Liver (tissue), 9 donors: ENCODE data around the gene GMEB2. TPM values are rescaled to one million over a fixed set of nuclear protein-coding genes. Genes with fewer than 3 reads are reported as not detected.

Source experiments
- DNase-seq: peaks from one replicate; pipeline ENCODE4 v3.0.0-alpha.2; 2017; ENCODE audit warnings: low spot score
- H3K27ac ChIP-seq, 2 donors: one replicate each; pipeline ENCODE4 v1.7.0; 2013; ENCODE audit warnings: inconsistent platforms in 2 of 2, low read length in 2 of 2, control low read depth in 1 of 2, low read depth in 1 of 2, mild to moderate bottlenecking in 1 of 2
- H3K27me3 ChIP-seq, 4 donors: one replicate each; pipeline versions ENCODE4 v1.6.1 to v1.7.0; 2013; ENCODE audit warnings: low read length in 3 of 4, inconsistent platforms in 1 of 4, mild to moderate bottlenecking in 1 of 4, moderate library complexity in 1 of 4; ENCODE audit not compliant: control insufficient read depth in 4 of 4, insufficient read depth in 4 of 4
- H3K36me3 ChIP-seq, 4 donors: one replicate each; pipeline versions ENCODE4 v1.6.1 to v1.7.0; 2013; ENCODE audit warnings: low read length in 3 of 4, mild to moderate bottlenecking in 3 of 4, low read depth in 1 of 4, moderate library complexity in 1 of 4; ENCODE audit not compliant: control insufficient read depth in 4 of 4, insufficient read depth in 3 of 4
- H3K4me1 ChIP-seq, 4 donors: one replicate each; pipeline versions ENCODE4 v1.6.1 to v1.7.0; 2013; ENCODE audit warnings: low read length in 3 of 4, mild to moderate bottlenecking in 3 of 4, moderate library complexity in 1 of 4; ENCODE audit not compliant: control insufficient read depth in 4 of 4, insufficient read depth in 4 of 4
- H3K4me3 ChIP-seq, 3 donors: one replicate each; pipeline versions ENCODE4 v1.6.1 to v1.7.0; 2013; ENCODE audit warnings: low read length in 3 of 3, control low read depth in 1 of 3, low read depth in 1 of 3, mild to moderate bottlenecking in 1 of 3
- H3K9ac ChIP-seq, 2 donors: one replicate each; pipeline ENCODE4 v1.7.0; 2013; ENCODE audit warnings: low read length in 2 of 2, mild to moderate bottlenecking in 2 of 2, moderate library complexity in 2 of 2, control low read depth in 1 of 2, low read depth in 1 of 2
- H3K9me3 ChIP-seq, 4 donors: one replicate each; pipeline versions ENCODE4 v1.6.1 to v1.7.0; 2013; ENCODE audit warnings: low read length in 3 of 4; ENCODE audit not compliant: control insufficient read depth in 4 of 4
- EGR1 ChIP-seq, 2 donors: IDR thresholded peaks; 2 replicates each; pipeline ENCODE4 v1.6.1; 2016 to 2018; ENCODE audit warnings: antibody characterized with exemption in 2 of 2, low read depth in 2 of 2
- FOXA1 ChIP-seq: IDR thresholded peaks from 2 replicates; pipeline ENCODE4 v1.6.1; 2016; ENCODE audit warnings: antibody characterized with exemption
- FOXA2 ChIP-seq: IDR thresholded peaks from 2 replicates; pipeline ENCODE4 v1.6.1; 2016; ENCODE audit warnings: antibody characterized with exemption
- GABPA ChIP-seq, 2 donors: IDR thresholded peaks in 1 of 2; conservative IDR thresholded peaks in 1 of 2; 2 replicates each; pipeline ENCODE4 v1.6.1; 2016; ENCODE audit warnings: antibody characterized with exemption in 2 of 2, mild to moderate bottlenecking in 1 of 2, moderate library complexity in 1 of 2
- HNF4A ChIP-seq, 2 donors: conservative IDR thresholded peaks; 2 replicates each; pipeline ENCODE4 v1.6.1; 2016; ENCODE audit warnings: antibody characterized with exemption in 2 of 2, mild to moderate bottlenecking in 2 of 2
- HNF4G ChIP-seq: IDR thresholded peaks from 2 replicates; pipeline ENCODE4 v1.6.1; 2016; ENCODE audit warnings: antibody characterized with exemption
- JUND ChIP-seq, 2 donors: IDR thresholded peaks; 2 replicates each; pipeline ENCODE4 v1.6.1; 2016; ENCODE audit warnings: antibody characterized with exemption in 2 of 2
- NR2F2 ChIP-seq: IDR thresholded peaks from 2 replicates; pipeline ENCODE4 v1.6.1; 2016; ENCODE audit warnings: antibody characterized with exemption
- RXRA ChIP-seq, 2 donors: IDR thresholded peaks; 2 replicates each; pipeline ENCODE4 v1.6.1; 2017 to 2018; ENCODE audit warnings: antibody characterized with exemption in 2 of 2, mild to moderate bottlenecking in 1 of 2
- TAF1 ChIP-seq: conservative IDR thresholded peaks from 2 replicates; pipeline ENCODE4 v1.6.1; 2016; ENCODE audit warnings: antibody characterized with exemption, mild to moderate bottlenecking
- YY1 ChIP-seq: IDR thresholded peaks from 2 replicates; pipeline ENCODE4 v1.6.1; 2016; ENCODE audit warnings: antibody characterized with exemption, mild to moderate bottlenecking
- WGBS: extraction: QIAGEN DNeasy Blood & Tissue Kit; methylation state at CpG from one replicate; pipeline ENCODE4 v1.1.7; 2013; 5-methylcytosine and 5-hydroxymethylcytosine counted together
- polyA plus RNA-seq, 2 donors: library from polyadenylated mRNA; stranded (reverse) in 1 of 2; unstranded in 1 of 2; fragments of 200-250 nt in 1 of 2; fragments of >200 nt in 1 of 2; fragmentation: Nextera tagmentation in 1 of 2; extraction: Ambion mirVana in 1 of 2; gene quantifications; one replicate each; pipeline versions ENCODE4 v1.2.1 to v1.2.3, GENCODE V29; 2013 to 2015
- total RNA-seq, 2 donors: library from RNA; depleted of rRNA; stranded (reverse); fragments of >200 nt; gene quantifications; one replicate each; pipeline ENCODE4 v1.2.3, GENCODE V29; 2014
- TF ChIP-seq, protein P1 (sequence below): IDR thresholded peaks from 2 replicates; pipeline ENCODE4 v1.6.1; 2016; ENCODE audit warnings: antibody characterized with exemption
- TF ChIP-seq, protein P2 (sequence below): IDR thresholded peaks from 2 replicates; pipeline ENCODE4 v1.6.1; 2016; ENCODE audit warnings: antibody characterized with exemption, mild to moderate bottlenecking
- TF ChIP-seq, protein P3 (sequence below): fragments of 150-350 bp; IDR thresholded peaks from 2 replicates; pipeline ENCODE4 v1.5.1; 2017; ENCODE audit warnings: improper control_type of control experiment, low read depth, low read length; ENCODE audit not compliant: missing input control
- TF ChIP-seq, protein P4 (sequence below): IDR thresholded peaks from 2 replicates; pipeline ENCODE4 v1.6.1; 2016; ENCODE audit warnings: antibody characterized with exemption
- TF ChIP-seq, protein P5 (sequence below): IDR thresholded peaks from 2 replicates; pipeline ENCODE4 v1.6.1; 2016; ENCODE audit warnings: antibody characterized with exemption
- donor health status: healthy.
- donor health status: healthy.
- donor health status: healthy.
- donor health status: healthy.
- donor health status: healthy.

Gene GMEB2
- total and polyA plus RNA-seq, 4 donors: 1.3 to 8.6 (median 5.3) TPM

DNA sequence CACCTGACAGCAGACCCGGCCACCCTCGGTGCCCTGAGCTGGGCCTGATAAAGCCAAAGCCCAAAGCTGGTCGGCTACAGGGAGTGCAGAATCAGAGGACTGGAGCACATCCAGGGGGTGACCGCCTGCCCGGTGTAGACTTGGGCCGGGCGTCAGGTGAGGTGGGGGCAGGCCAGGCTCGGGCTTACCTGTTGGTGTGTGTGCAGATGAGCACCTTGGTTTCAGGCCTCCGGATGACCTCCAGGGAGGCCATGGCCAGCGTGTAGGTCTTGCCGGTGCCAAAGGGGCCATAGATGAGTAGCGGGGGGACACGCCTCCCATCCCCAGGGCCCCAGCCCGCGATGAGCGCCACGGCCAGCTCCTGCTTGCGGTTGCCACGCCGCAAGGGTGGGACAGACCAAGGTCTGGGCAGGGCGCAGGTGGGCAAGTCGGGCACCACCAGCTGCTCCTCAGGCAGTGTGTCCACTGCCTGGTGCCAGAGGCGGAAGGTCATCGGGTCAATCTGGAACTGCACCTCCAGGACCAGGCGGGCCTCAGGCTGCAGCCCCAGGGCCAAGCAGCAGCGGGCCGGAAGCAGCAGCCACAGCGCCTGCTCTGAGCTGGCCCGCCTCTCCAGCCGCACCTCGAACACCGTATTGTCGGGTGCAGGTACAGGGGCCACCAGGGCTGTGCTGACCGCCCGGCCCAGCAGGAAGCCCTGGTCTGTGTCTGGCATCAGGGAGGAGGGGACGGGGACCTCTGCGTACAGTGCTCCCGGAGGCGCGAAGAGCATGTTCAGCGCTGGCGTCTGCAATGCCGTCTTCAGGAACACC, 58.5 kb downstream of the GMEB2 start (continued):
- TF ChIP-seq, protein P1, sequence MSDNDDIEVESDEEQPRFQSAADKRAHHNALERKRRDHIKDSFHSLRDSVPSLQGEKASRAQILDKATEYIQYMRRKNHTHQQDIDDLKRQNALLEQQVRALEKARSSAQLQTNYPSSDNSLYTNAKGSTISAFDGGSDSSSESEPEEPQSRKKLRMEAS: no peak
- TF ChIP-seq RXRA (IDR thresholded peaks at IDR 0.05) (no peak), HNF4A (conservative IDR thresholded peaks at IDR 0.05) (no peak), TAF1 (no peak), HNF4G (no peak)

DNA sequence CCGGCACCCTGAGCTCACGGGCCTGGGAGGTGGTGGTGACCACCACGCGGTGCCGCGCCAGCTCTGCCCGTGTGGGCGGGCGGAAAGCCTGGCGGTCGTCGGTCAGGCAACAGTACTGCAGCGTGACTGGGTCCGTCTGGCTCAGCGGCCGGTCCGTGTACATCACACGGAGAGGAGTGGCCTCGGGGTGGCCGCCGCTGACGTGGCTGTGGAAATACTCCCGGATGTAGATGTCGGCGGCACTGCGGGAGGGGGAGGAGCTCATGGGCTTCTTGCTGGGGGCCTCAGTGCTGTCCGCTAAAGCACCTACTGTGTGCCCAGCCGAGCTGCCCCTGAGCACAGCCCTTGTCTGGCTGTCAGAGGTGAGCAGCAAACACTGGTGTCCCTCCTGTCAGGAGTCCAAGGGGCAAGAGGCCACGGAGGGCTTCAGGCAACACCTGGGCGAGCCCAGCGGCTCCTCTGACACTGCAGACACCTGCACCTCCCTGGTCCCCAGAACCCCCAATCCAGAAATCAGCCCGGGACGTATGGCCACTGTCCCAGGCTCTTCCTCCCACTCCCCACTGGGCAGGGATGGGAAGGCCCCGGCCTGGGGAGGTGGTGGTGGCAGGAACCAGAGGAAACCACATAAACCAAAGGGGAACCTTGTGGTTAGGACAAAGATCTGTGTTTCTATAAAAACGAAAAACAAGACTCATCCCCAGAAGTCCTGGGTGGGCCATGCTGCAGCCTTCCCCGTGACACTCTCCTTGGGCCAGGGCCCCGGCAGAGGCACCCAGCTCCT, 59.3 kb downstream of the GMEB2 start:
- Histone ChIP-seq H3K9me3 (no peaks in the 10 kb centered on the region), H3K27ac (no peak overlapping the region), H3K9ac (no peak overlapping the region), H3K27me3 (no peaks in the 10 kb centered on the region), H3K4me3 (no peak overlapping the region), H3K4me1 (peaks cover 0 to 10% (median 3%) of the 10 kb centered on the region in 4 donors), H3K36me3 (peaks cover 0 to 37% (median 23%) of the 10 kb centered on the region in 4 donors)
- TF ChIP-seq, protein P1: no peak
- TF ChIP-seq, protein P2, sequence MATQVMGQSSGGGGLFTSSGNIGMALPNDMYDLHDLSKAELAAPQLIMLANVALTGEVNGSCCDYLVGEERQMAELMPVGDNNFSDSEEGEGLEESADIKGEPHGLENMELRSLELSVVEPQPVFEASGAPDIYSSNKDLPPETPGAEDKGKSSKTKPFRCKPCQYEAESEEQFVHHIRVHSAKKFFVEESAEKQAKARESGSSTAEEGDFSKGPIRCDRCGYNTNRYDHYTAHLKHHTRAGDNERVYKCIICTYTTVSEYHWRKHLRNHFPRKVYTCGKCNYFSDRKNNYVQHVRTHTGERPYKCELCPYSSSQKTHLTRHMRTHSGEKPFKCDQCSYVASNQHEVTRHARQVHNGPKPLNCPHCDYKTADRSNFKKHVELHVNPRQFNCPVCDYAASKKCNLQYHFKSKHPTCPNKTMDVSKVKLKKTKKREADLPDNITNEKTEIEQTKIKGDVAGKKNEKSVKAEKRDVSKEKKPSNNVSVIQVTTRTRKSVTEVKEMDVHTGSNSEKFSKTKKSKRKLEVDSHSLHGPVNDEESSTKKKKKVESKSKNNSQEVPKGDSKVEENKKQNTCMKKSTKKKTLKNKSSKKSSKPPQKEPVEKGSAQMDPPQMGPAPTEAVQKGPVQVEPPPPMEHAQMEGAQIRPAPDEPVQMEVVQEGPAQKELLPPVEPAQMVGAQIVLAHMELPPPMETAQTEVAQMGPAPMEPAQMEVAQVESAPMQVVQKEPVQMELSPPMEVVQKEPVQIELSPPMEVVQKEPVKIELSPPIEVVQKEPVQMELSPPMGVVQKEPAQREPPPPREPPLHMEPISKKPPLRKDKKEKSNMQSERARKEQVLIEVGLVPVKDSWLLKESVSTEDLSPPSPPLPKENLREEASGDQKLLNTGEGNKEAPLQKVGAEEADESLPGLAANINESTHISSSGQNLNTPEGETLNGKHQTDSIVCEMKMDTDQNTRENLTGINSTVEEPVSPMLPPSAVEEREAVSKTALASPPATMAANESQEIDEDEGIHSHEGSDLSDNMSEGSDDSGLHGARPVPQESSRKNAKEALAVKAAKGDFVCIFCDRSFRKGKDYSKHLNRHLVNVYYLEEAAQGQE: no peak
- TF ChIP-seq HNF4A (conservative IDR thresholded peaks at IDR 0.05) (no peak), RXRA (IDR thresholded peaks at IDR 0.05) (no peak)
- TF ChIP-seq, protein P3, sequence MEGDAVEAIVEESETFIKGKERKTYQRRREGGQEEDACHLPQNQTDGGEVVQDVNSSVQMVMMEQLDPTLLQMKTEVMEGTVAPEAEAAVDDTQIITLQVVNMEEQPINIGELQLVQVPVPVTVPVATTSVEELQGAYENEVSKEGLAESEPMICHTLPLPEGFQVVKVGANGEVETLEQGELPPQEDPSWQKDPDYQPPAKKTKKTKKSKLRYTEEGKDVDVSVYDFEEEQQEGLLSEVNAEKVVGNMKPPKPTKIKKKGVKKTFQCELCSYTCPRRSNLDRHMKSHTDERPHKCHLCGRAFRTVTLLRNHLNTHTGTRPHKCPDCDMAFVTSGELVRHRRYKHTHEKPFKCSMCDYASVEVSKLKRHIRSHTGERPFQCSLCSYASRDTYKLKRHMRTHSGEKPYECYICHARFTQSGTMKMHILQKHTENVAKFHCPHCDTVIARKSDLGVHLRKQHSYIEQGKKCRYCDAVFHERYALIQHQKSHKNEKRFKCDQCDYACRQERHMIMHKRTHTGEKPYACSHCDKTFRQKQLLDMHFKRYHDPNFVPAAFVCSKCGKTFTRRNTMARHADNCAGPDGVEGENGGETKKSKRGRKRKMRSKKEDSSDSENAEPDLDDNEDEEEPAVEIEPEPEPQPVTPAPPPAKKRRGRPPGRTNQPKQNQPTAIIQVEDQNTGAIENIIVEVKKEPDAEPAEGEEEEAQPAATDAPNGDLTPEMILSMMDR: no peak
- TF ChIP-seq, protein P4, sequence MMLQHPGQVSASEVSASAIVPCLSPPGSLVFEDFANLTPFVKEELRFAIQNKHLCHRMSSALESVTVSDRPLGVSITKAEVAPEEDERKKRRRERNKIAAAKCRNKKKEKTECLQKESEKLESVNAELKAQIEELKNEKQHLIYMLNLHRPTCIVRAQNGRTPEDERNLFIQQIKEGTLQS: no peak
- WGBS: 85% methylated on average over 37 of the region's 37 CpGs
- DNase-seq: no peak

DNA sequence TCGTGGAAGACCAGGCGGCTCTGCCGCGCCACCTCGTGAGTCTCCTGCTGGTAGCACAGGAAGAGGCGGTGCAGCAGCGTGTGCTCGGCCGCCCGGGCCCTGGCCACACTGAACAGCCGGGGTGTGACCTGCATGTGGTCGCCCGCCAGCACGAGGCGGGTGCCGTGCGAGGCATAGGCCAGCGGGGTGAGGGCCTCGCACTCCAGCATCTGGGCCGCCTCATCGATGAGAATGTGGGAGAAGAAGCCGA, 59.8 kb downstream of the GMEB2 start:
- Histone ChIP-seq H3K27ac (no peak overlapping the region), H3K4me3 (no peak overlapping the region), H3K9ac (no peak overlapping the region), H3K9me3 (no peaks in the 10 kb centered on the region), H3K36me3 (peaks cover 0 to 42% (median 27%) of the 10 kb centered on the region in 4 donors), H3K27me3 (no peaks in the 10 kb centered on the region), H3K4me1 (peaks cover 0 to 9% (median 3%) of the 10 kb centered on the region in 4 donors)
- WGBS: 97% methylated on average over 22 of the region's 22 CpGs
- no peak for DNase-seq
- TF ChIP-seq, protein P3: no peak
- TF ChIP-seq JUND (IDR thresholded peaks at IDR 0.05) (no peak), RXRA (IDR thresholded peaks at IDR 0.05) (no peak), FOXA2 (no peak), NR2F2 (no peak), GABPA (IDR thresholded peaks at IDR 0.05 in 1 of 2, conservative IDR thresholded peaks at IDR 0.05 in 1 of 2) (no peak), HNF4A (conservative IDR thresholded peaks at IDR 0.05) (no peak), EGR1 (IDR thresholded peaks at IDR 0.05; ENCODE audit: low read depth in 2 of 2) (no peak), YY1 (no peak), HNF4G (no peak), FOXA1 (no peak)
- TF ChIP-seq, protein P5, sequence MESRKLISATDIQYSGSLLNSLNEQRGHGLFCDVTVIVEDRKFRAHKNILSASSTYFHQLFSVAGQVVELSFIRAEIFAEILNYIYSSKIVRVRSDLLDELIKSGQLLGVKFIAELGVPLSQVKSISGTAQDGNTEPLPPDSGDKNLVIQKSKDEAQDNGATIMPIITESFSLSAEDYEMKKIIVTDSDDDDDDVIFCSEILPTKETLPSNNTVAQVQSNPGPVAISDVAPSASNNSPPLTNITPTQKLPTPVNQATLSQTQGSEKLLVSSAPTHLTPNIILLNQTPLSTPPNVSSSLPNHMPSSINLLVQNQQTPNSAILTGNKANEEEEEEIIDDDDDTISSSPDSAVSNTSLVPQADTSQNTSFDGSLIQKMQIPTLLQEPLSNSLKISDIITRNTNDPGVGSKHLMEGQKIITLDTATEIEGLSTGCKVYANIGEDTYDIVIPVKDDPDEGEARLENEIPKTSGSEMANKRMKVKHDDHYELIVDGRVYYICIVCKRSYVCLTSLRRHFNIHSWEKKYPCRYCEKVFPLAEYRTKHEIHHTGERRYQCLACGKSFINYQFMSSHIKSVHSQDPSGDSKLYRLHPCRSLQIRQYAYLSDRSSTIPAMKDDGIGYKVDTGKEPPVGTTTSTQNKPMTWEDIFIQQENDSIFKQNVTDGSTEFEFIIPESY: no peak
- TF ChIP-seq, protein P1: no peak
- TF ChIP-seq, protein P4: no peak
